ENCODE measurements around the gene DDX39B.
"Not testable (repeated sequence)": the region's sequence is repeated elsewhere in the genome, so short reads cannot be mapped to it uniquely, and the experiment has no call there.

The DDX39B gene

GRCh38 chr6:31541658-31542521 is at the start of gene DDX39B:
Gene DDX39B (minus strand): TSS chr6:31542003. CDS start chr6:31540532, 1,471 bp downstream.
- Histone ChIP-seq H3K4me3 (ENCODE audit: low read length) (peak within 1 kb of the TSS; percentile 95), H3K9me3 (ENCODE audit: low read length) (no peaks in the 10 kb centered on the region), H3K36me3 (ENCODE audit: insufficient read depth, low read length) (peaks cover 38% of the 10 kb centered on the region), H3K27me3 (ENCODE audit: insufficient read depth, low read length) (no peaks in the 10 kb centered on the region), H3K4me1 (ENCODE audit: insufficient read depth, low read length) (peaks cover 42% of the 10 kb centered on the region), H2AFZ (ENCODE audit: low read depth, low read length) (peak within 1 kb of the TSS; percentile 20)

- H2AFZ ChIP-seq (ENCODE audit: low read depth, low read length); H3K36me3 ChIP-seq (ENCODE audit: insufficient read depth, low read length); H3K9me3 ChIP-seq (ENCODE audit: low read length); H3K27me3 ChIP-seq (ENCODE audit: insufficient read depth, low read length); H3K4me3 ChIP-seq (ENCODE audit: low read length); H3K4me1 ChIP-seq (ENCODE audit: insufficient read depth, low read length): not testable (repeated sequence)
These were observed 48.9 kb upstream of the DDX39B start for GRCh38 chr6:31590691-31591090.

- Histone ChIP-seq H3K4me3 (ENCODE audit: low read length) (no peak overlapping the region), H3K27me3 (ENCODE audit: insufficient read depth, low read length) (peaks cover 6% of the 10 kb centered on the region), H3K36me3 (ENCODE audit: insufficient read depth, low read length) (no peaks in the 10 kb centered on the region), H3K4me1 (ENCODE audit: insufficient read depth, low read length) (no peaks in the 10 kb centered on the region), H2AFZ (ENCODE audit: low read depth, low read length) (no peak overlapping the region), H3K9me3 (ENCODE audit: low read length) (no peaks in the 10 kb centered on the region)
These were observed 47.3 kb upstream of the DDX39B start for GRCh38 chr6:31588871-31589650.

GRCh38 chr6:31587791-31588777 is 46.3 kb upstream of the DDX39B start:
- Histone ChIP-seq H2AFZ (ENCODE audit: low read depth, low read length) (no peak overlapping the region), H3K4me1 (ENCODE audit: insufficient read depth, low read length) (no peaks in the 10 kb centered on the region), H3K9me3 (ENCODE audit: low read length) (no peaks in the 10 kb centered on the region), H3K4me3 (ENCODE audit: low read length) (no peak overlapping the region), H3K36me3 (ENCODE audit: insufficient read depth, low read length) (no peaks in the 10 kb centered on the region), H3K27me3 (ENCODE audit: insufficient read depth, low read length) (peaks cover 6% of the 10 kb centered on the region)

- Histone ChIP-seq H3K27me3 (ENCODE audit: insufficient read depth, low read length) (peaks cover 9% of the 10 kb centered on the region), H3K9me3 (ENCODE audit: low read length) (no peaks in the 10 kb centered on the region), H3K36me3 (ENCODE audit: insufficient read depth, low read length) (no peaks in the 10 kb centered on the region), H2AFZ (ENCODE audit: low read depth, low read length) (no peak overlapping the region), H3K4me3 (ENCODE audit: low read length) (no peak overlapping the region), H3K4me1 (ENCODE audit: insufficient read depth, low read length) (no peaks in the 10 kb centered on the region)
These were observed 44.9 kb upstream of the DDX39B start for GRCh38 chr6:31586599-31587281.

GRCh38 chr6:31586008-31586407 is 44.2 kb upstream of the DDX39B start, which contains the start of gene LST1:
Gene LST1 (plus strand): TSS chr6:31586277. CDS start chr6:31587300, 1,023 bp downstream.
- Histone ChIP-seq H3K4me3 (ENCODE audit: low read length) (no peak within 1 kb of the TSS), H3K27me3 (ENCODE audit: insufficient read depth, low read length) (peaks cover 9% of the 10 kb centered on the region), H2AFZ (ENCODE audit: low read depth, low read length) (no peak within 1 kb of the TSS), H3K4me1 (ENCODE audit: insufficient read depth, low read length) (no peaks in the 10 kb centered on the region), H3K36me3 (ENCODE audit: insufficient read depth, low read length) (no peaks in the 10 kb centered on the region), H3K9me3 (ENCODE audit: low read length) (no peaks in the 10 kb centered on the region)

- Histone ChIP-seq H3K9me3 (ENCODE audit: low read length) (no peaks in the 10 kb centered on the region), H2AFZ (ENCODE audit: low read depth, low read length) (no peak overlapping the region), H3K36me3 (ENCODE audit: insufficient read depth, low read length) (no peaks in the 10 kb centered on the region), H3K27me3 (ENCODE audit: insufficient read depth, low read length) (peaks cover 9% of the 10 kb centered on the region), H3K4me3 (ENCODE audit: low read length) (no peak overlapping the region), H3K4me1 (ENCODE audit: insufficient read depth, low read length) (no peaks in the 10 kb centered on the region)
These were observed 43.7 kb upstream of the DDX39B start for GRCh38 chr6:31585491-31585890.

- Histone ChIP-seq H3K4me1 (ENCODE audit: insufficient read depth, low read length) (no peaks in the 10 kb centered on the region), H2AFZ (ENCODE audit: low read depth, low read length) (peak within 1 kb of the TSS; percentile 85), H3K27me3 (ENCODE audit: insufficient read depth, low read length) (peaks cover 15% of the 10 kb centered on the region), H3K36me3 (ENCODE audit: insufficient read depth, low read length) (no peaks in the 10 kb centered on the region), H3K9me3 (ENCODE audit: low read length) (no peaks in the 10 kb centered on the region), H3K4me3 (ENCODE audit: low read length) (peak within 1 kb of the TSS; percentile 54)
These were observed 40.4 kb upstream of the DDX39B start, which contains the start of gene LTB for GRCh38 chr6:31582230-31582643. Gene LTB (minus strand): TSS chr6:31582424. CDS start chr6:31582417, 7 bp downstream.

- H3K27me3 ChIP-seq (ENCODE audit: insufficient read depth, low read length) = peaks cover 21% of the 10 kb centered on the region
- H3K4me3 ChIP-seq (ENCODE audit: low read length) = peak overlapping the region; percentile 54
- no peaks in the 10 kb centered on the region for H3K9me3 ChIP-seq (ENCODE audit: low read length)
- H3K36me3 ChIP-seq (ENCODE audit: insufficient read depth, low read length) = no peaks in the 10 kb centered on the region
- H3K4me1 ChIP-seq (ENCODE audit: insufficient read depth, low read length) = no peaks in the 10 kb centered on the region
- H2AFZ ChIP-seq (ENCODE audit: low read depth, low read length) = peak overlapping the region; percentile 85
These were observed 39.8 kb upstream of the DDX39B start for GRCh38 chr6:31581434-31582229.

- Histone ChIP-seq H2AFZ (ENCODE audit: low read depth, low read length) (peak overlapping the region; percentile 85), H3K9me3 (ENCODE audit: low read length) (no peaks in the 10 kb centered on the region), H3K36me3 (ENCODE audit: insufficient read depth, low read length) (no peaks in the 10 kb centered on the region), H3K27me3 (ENCODE audit: insufficient read depth, low read length) (peaks cover 21% of the 10 kb centered on the region), H3K4me1 (ENCODE audit: insufficient read depth, low read length) (no peaks in the 10 kb centered on the region), H3K4me3 (ENCODE audit: low read length) (peak overlapping the region; percentile 54)
These were observed 39.1 kb upstream of the DDX39B start for GRCh38 chr6:31580807-31581433.

- Histone ChIP-seq H3K4me1 (ENCODE audit: insufficient read depth, low read length) (no peaks in the 10 kb centered on the region), H3K36me3 (ENCODE audit: insufficient read depth, low read length) (no peaks in the 10 kb centered on the region), H3K9me3 (ENCODE audit: low read length) (no peaks in the 10 kb centered on the region), H3K27me3 (ENCODE audit: insufficient read depth, low read length) (peaks cover 21% of the 10 kb centered on the region), H3K4me3 (ENCODE audit: low read length) (peak overlapping the region; percentile 54), H2AFZ (ENCODE audit: low read depth, low read length) (peak overlapping the region; percentile 85)
These were observed 38.6 kb upstream of the DDX39B start for GRCh38 chr6:31580438-31580740.
